K562 (cell line): ENCODE measurements around the gene IRF4.

Source experiments
- POLR2A ChIP-seq: fragments of 450-650 bp; conservative IDR thresholded peaks from 2 replicates; pipeline ENCODE4 v1.6.1; 2016
- ZFP30 ChIP-seq: fragments of 250-450 bp; sonication (Bioruptor Pico); IDR thresholded peaks from 2 replicates; pipeline ENCODE4 v1.8.0; 2022; ENCODE audit warnings: moderate library complexity, mild to moderate bottlenecking, inconsistent platforms, borderline replicate concordance
- TF ChIP-seq, protein P1 (sequence below): fragments of 450-650 bp; IDR thresholded peaks from 2 replicates; pipeline ENCODE4 v1.6.1; 2017; ENCODE audit warnings: antibody characterized with exemption

DNA sequence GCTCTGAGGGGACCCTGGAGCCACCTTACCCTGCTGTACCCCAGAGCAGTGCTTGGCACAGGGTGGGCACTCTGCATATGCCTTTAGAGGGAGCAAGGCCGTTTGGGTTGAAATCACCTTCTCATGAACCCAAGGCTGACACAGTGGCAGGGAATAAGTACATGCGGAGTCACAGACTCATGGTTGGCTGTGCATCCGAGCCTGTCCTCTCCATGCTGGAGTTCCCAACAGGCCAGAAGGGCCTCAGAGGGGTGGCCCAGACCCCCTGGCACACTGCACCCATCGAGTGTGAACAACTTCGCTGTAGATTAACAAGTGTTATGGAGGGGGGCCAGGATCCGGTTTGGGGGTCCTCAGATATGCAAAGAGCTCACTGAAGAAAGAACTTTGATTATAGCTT lies 21.0 kb upstream of the IRF4 start:
- TF ChIP-seq ZFP30 (CRISPR knock-in tag) = no peak
- TF ChIP-seq, protein P1, sequence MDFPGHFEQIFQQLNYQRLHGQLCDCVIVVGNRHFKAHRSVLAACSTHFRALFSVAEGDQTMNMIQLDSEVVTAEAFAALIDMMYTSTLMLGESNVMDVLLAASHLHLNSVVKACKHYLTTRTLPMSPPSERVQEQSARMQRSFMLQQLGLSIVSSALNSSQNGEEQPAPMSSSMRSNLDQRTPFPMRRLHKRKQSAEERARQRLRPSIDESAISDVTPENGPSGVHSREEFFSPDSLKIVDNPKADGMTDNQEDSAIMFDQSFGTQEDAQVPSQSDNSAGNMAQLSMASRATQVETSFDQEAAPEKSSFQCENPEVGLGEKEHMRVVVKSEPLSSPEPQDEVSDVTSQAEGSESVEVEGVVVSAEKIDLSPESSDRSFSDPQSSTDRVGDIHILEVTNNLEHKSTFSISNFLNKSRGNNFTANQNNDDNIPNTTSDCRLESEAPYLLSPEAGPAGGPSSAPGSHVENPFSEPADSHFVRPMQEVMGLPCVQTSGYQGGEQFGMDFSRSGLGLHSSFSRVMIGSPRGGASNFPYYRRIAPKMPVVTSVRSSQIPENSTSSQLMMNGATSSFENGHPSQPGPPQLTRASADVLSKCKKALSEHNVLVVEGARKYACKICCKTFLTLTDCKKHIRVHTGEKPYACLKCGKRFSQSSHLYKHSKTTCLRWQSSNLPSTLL = no peak
- TF ChIP-seq POLR2A = no peak
